ENCODE measurements around the gene KATNA1. TPM values are rescaled to one million over a fixed set of nuclear protein-coding genes. Genes with fewer than 3 reads are reported as not detected.

Gene KATNA1
- total and polyA plus RNA-seq, 9 of the 15 experiments (the other 6 are each of a cell fraction or from before 2014, with no cell fraction given), result 22.5 to 76.9 (median 45.0) TPM

DNA sequence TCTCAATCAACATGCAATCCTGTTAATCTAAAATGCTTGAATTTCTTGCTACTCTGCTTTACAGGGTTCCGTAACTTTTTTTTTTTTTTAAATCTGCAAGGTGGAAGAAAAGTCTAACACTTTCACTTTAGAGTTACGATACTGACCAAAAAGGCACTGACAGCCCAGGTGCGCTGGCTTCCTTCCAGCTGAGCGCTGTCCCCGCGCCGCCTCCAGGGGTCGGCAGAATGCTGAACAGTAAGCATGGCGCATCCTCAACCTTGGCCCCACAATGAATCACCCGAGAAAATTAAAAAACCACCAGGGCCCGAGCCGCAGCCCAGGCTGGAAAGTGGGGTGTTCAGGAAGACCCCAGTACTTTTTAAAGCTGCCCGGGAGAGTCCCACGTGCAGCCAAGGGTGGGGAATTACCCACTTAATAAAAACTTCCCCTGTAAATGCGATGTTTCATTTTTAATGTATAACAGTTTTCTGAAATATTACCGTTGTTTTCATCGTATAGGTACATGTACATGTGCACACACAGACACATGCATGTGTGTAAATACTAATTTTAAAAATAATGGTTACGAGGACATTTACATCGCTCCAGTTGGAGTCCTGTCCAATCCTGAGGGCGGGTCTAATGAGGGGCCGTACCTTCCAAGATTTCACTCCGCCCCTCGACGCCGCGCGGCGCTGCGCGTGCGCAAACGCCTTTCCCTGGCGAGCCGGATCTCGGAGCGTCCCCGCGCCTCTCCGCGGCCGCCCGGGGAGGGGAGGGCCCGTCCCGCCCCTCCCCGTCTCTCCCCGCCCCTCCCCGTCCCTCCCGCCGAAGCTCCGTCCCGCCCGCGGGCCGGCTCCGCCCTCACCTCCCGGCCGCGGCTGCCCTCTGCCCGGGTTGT lies 82.7 kb downstream of the KATNA1 start, which contains the start of gene GINM1 (continued):
- TF ChIP-seq, protein P1, sequence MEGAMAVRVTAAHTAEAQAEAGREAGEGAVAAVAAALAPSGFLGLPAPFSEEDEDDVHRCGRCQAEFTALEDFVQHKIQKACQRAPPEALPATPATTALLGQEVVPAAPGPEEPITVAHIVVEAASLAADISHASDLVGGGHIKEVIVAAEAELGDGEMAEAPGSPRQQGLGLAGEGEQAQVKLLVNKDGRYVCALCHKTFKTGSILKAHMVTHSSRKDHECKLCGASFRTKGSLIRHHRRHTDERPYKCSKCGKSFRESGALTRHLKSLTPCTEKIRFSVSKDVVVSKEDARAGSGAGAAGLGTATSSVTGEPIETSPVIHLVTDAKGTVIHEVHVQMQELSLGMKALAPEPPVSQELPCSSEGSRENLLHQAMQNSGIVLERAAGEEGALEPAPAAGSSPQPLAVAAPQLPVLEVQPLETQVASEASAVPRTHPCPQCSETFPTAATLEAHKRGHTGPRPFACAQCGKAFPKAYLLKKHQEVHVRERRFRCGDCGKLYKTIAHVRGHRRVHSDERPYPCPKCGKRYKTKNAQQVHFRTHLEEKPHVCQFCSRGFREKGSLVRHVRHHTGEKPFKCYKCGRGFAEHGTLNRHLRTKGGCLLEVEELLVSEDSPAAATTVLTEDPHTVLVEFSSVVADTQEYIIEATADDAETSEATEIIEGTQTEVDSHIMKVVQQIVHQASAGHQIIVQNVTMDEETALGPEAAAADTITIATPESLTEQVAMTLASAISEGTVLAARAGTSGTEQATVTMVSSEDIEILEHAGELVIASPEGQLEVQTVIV (CRISPR knock-in tag; IDR thresholded peaks at IDR 0.05; ENCODE audit: borderline replicate concordance), result no peak
- no peak for TF ChIP-seq ZBTB26 (CRISPR knock-in tag; IDR thresholded peaks at IDR 0.05)
- no peak for TF ChIP-seq CSDE1 (IDR thresholded peaks at IDR 0.05)
- no peak for TF ChIP-seq ZNF282 (CRISPR knock-in tag; IDR thresholded peaks at IDR 0.05)
- no peak for TF ChIP-seq SAFB2 (IDR thresholded peaks at IDR 0.05; ENCODE audit: borderline replicate concordance, low read depth, low read length, severe bottlenecking)
- no peak for TF ChIP-seq POLR2H (tag; IDR thresholded peaks at IDR 0.05; ENCODE audit: low read depth)
- no peak for TF ChIP-seq PYGO2 (tag; IDR thresholded peaks at IDR 0.05)
- no peak for TF ChIP-seq ZNF507 (tag; conservative IDR thresholded peaks at IDR 0.05)
- TF ChIP-seq CBX1 (IDR thresholded peaks at IDR 0.05; ENCODE audit: low read depth), result no peak
- no peak for TF ChIP-seq ZNF324 (CRISPR knock-in tag; IDR thresholded peaks at IDR 0.05)
- TF ChIP-seq YBX1 (IDR thresholded peaks at IDR 0.05), result no peak
- 0 out of 2 replicates have a peak, but pooled peaks have one; percentile 41 for TF ChIP-seq ZNF23 (CRISPR knock-in tag; IDR thresholded peaks at IDR 0.05)
- no peak for TF ChIP-seq NCOA2 (IDR thresholded peaks at IDR 0.05; ENCODE audit: partially characterized antibody in 2 of 2)
- no peak for TF ChIP-seq RBM14 (IDR thresholded peaks at IDR 0.05; ENCODE audit: borderline replicate concordance, insufficient read depth, low read depth, low read length)
- no peak for TF ChIP-seq ZNF668 (CRISPR knock-in tag; IDR thresholded peaks at IDR 0.05)
- TF ChIP-seq ZNF280B (CRISPR knock-in tag; IDR thresholded peaks at IDR 0.05), result no peak
- no peak for TF ChIP-seq KLF6 (CRISPR knock-in tag; IDR thresholded peaks at IDR 0.05; ENCODE audit: borderline replicate concordance)
- no peak for TF ChIP-seq SMAD2 (IDR thresholded peaks at IDR 0.05; ENCODE audit: low read depth, low read length)
- TF ChIP-seq, protein P2, sequence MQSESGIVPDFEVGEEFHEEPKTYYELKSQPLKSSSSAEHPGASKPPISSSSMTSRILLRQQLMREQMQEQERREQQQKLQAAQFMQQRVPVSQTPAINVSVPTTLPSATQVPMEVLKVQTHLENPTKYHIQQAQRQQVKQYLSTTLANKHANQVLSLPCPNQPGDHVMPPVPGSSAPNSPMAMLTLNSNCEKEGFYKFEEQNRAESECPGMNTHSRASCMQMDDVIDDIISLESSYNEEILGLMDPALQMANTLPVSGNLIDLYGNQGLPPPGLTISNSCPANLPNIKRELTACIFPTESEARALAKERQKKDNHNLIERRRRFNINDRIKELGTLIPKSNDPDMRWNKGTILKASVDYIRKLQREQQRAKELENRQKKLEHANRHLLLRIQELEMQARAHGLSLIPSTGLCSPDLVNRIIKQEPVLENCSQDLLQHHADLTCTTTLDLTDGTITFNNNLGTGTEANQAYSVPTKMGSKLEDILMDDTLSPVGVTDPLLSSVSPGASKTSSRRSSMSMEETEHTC (IDR thresholded peaks at IDR 0.05), result no peak
- peak; percentile 78; the same call in 1 of the 2 replicates for TF ChIP-seq CC2D1A (IDR thresholded peaks at IDR 0.05)
- TF ChIP-seq TAL1 (IDR thresholded peaks at IDR 0.05), result no peak
- TF ChIP-seq DPF2 (IDR thresholded peaks at IDR 0.05), result peak; percentile 70
- TF ChIP-seq ZNF436 (CRISPR knock-in tag; IDR thresholded peaks at IDR 0.05), result no peak
- no peak for TF ChIP-seq ZC3H8 (IDR thresholded peaks at IDR 0.05)
